Activated naive CD4-positive, alpha-beta T cell treated with anti-CD3 and anti-CD28 coated beads for 36 hours (primary cell): Measurements from ENCODE around the gene PCDH9. TPM values are rescaled to one million over a fixed set of nuclear protein-coding genes. Genes with fewer than 3 reads are reported as not detected.

Source experiments
- CTCF ChIA-PET: fragments of 350-600 bp; sonication (Branson Sonifier 250); formaldehyde crosslinking; loops from one replicate; lab custom pipeline; 2021; ENCODE audit warnings: antibody characterized with exemption; lab: Charles Lee
- DNase-seq: peaks from one replicate; pipeline ENCODE4 v3.0.0-alpha.2; 2020
- H3K27ac Mint-ChIP-seq: one replicate; pipeline ENCODE4 v1.8.0; 2021; ENCODE audit warnings: mild to moderate bottlenecking, mixed read lengths
- H3K27me3 Mint-ChIP-seq: one replicate; pipeline ENCODE4 v1.8.0; 2021; ENCODE audit warnings: low read depth, mixed read lengths
- H3K36me3 Mint-ChIP-seq: one replicate; pipeline ENCODE4 v1.8.0; 2021; ENCODE audit warnings: low read depth, mixed read lengths
- H3K4me1 Mint-ChIP-seq: one replicate; pipeline ENCODE4 v1.8.0; 2021; ENCODE audit warnings: low read depth, mixed read lengths
- H3K4me3 Mint-ChIP-seq: one replicate; pipeline ENCODE4 v1.8.0; 2021; ENCODE audit warnings: mild to moderate bottlenecking, moderate library complexity, mixed read lengths
- H3K9me3 Mint-ChIP-seq: one replicate; pipeline ENCODE4 v1.8.0; 2021; ENCODE audit warnings: mixed read lengths
- intact Hi-C: fragments of 100-400 bp; cut with micrococcal nuclease; formaldehyde crosslinking; loops from one replicate; pipeline ENCODE4 v1.15.1; 2023
- total RNA-seq, 2 experiments: library from RNA; stranded (reverse); gene quantifications; one replicate each; pipeline ENCODE4 v1.2.3, GENCODE V29; 2021

The PCDH9 gene
- total RNA-seq, 2 experiments from 2014 or later, result 0.10 to 0.15 TPM

DNA sequence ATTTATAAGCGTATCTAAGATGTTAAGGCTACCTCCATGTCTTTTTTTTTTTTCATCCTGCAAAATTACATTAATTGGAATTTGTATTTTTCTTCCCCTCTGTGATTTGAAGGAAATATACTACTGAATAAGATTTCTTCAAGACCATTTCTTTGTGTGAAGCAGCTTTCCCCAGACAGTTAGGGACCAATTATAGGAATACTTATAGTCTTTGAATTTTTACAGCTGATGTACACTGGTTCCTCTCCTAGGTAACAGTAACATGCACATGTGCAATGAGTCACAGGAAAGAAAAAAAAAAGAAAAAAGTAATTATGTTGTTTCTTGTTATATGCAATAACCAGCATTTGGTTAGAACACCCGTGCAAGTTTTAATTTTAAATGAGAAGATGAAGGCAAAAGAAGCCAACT is 82.0 kb downstream of the PCDH9 start:
- no peaks in the 10 kb centered on the region for H3K4me1 Mint-ChIP-seq
- intact Hi-C loops, result no loop called here
- no peaks in the 10 kb centered on the region for H3K36me3 Mint-ChIP-seq
- CTCF ChIA-PET, result no interaction called here
- DNase-seq, result no peak
- no peaks in the 10 kb centered on the region for H3K9me3 Mint-ChIP-seq
- H3K4me3 Mint-ChIP-seq, result no peak overlapping the region
- H3K27me3 Mint-ChIP-seq, result no peaks in the 10 kb centered on the region
- no peak overlapping the region for H3K27ac Mint-ChIP-seq

DNA sequence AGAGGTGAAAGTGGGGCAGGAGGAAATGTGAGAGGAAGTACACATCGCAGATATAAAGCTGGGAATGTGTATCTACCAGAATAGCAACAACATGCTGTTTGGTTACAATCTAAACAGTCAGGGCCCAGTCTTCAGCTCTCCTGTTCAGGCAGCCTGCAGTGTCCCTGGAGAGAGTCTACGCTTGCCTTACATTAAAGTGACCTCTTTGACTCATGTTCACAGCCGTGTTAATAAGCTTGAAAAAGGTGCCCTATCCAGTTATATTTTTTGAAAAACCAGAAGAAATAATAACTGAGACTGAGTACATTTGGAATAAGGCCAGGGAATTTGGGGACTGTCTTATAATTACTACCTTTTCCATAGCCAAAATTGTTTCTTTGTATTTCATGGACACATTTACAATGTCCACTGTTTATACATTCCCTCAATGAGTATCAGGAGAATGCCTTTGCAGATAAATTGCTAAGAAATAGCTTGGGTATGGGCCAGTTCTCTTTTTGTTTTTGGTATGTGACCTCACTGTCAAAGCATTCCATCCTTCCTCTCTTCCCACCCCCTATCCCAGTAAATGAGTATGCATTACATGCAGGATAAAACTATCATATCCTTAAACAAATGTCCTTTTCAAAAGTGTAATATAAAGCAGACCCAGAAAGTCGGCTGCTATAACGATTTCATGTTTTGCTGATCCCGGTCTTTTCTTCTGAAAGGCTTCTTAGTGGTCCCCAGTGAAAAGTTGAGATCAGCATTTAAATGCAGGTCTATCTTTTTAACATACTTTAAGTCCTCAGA is 82.6 kb downstream of the PCDH9 start:
- no peak overlapping the region for H3K4me3 Mint-ChIP-seq
- intact Hi-C loops, result no loop called here
- DNase-seq, result no peak
- no peaks in the 10 kb centered on the region for H3K36me3 Mint-ChIP-seq
- H3K9me3 Mint-ChIP-seq, result no peaks in the 10 kb centered on the region
- CTCF ChIA-PET, result no interaction called here
- no peaks in the 10 kb centered on the region for H3K27me3 Mint-ChIP-seq
- H3K27ac Mint-ChIP-seq, result no peak overlapping the region
- no peaks in the 10 kb centered on the region for H3K4me1 Mint-ChIP-seq

DNA sequence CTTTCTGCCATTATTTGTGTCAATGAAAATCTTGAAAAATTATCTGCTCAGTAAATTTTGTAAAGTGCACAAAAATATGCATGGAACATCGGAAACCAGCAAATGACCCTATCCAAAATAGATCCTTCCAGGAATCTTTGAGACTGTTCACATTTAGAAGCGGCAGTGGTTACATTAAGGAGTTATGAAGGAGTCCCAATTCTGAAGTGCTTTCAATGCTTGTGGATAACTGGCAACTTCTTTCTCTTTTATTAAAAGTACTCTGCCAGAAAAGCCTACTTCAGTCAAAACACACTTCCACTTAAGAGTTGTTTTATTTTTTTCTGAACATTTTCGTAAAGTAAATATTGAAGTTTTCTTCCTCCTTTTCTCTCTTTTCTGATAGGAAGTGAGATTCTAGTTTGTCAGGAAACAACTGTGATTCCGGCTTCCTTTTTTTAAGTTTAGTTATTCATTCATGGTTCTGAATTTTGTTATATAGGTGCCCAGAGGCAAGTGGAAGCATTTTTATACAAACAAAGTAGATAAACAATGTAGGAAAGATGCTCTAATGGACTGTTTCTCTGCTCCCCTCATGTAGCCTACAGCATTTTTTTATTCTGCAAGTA is 83.5 kb downstream of the PCDH9 start:
- Mint-ChIP-seq H3K9me3 (no peaks in the 10 kb centered on the region), H3K27me3 (no peaks in the 10 kb centered on the region), H3K27ac (no peak overlapping the region), H3K4me3 (no peak overlapping the region), H3K4me1 (no peaks in the 10 kb centered on the region), H3K36me3 (no peaks in the 10 kb centered on the region)
- no peak for DNase-seq
- intact Hi-C loops, result no loop called here
- CTCF ChIA-PET, result interaction anchor here (0.5 to 1.0 kb wide), 2 partner anchors 87 to 144 kb away, joined by 3 to 4 read pairs; no protein-coding TSS in a partner anchor

DNA sequence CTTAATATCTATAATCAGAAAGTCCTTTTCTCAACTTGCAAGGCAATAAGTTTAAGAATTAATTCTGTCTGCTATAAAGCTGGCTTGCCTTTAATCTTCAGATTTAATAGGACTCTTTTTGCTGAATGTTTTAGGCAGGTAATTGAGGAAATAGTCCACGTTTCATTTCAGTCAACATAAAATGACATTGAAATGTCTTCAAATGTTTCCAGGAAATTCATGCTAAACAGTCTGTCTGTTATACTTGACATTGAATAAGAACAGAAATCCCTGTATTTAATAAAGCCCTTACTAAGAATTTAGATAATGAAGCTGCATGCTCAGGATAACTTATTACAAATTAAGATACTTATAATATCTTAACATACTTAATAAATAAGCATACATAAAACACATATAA is 84.2 kb downstream of the PCDH9 start:
- Mint-ChIP-seq H3K27me3 (no peaks in the 10 kb centered on the region), H3K9me3 (no peaks in the 10 kb centered on the region), H3K36me3 (no peaks in the 10 kb centered on the region), H3K4me1 (no peaks in the 10 kb centered on the region), H3K4me3 (no peak overlapping the region), H3K27ac (no peak overlapping the region)
- CTCF ChIA-PET, result interaction anchor here (1.0 kb wide), 1 partner anchor 87 kb away, joined by 4 read pairs; no protein-coding TSS in a partner anchor
- no peak for DNase-seq
- intact Hi-C loops, result no loop called here

DNA sequence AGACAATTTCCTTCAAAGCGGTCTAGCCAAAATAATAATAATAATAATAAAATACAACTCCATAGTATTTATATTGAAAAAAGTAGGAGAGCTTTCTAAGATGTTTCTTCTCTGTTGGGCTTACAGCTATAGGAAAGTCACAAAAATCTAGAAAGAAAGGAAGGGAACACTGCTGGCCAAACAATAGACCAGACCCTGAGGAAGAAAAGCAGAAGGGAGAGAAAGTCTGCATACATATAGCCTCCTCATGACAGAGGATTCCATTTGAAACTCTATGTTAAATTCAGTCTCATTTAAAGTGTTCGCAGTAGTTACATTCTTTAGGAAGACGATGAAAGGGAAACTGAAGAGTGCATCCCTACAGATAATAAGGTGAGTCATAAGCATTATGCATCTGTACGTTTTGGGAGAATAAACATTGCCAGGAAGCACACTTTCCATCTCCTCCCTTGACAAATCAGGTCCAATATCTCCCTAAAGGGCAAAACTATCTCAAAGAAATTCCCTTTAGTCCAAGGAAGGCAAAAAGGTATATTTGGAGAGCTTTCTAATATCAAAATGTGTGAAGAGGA is 86.5 kb downstream of the PCDH9 start:
- no peaks in the 10 kb centered on the region for H3K4me1 Mint-ChIP-seq
- CTCF ChIA-PET, result no interaction called here
- no peak for DNase-seq
- no peaks in the 10 kb centered on the region for H3K27me3 Mint-ChIP-seq
- H3K9me3 Mint-ChIP-seq, result no peaks in the 10 kb centered on the region
- no peak overlapping the region for H3K27ac Mint-ChIP-seq
- H3K4me3 Mint-ChIP-seq, result no peak overlapping the region
- H3K36me3 Mint-ChIP-seq, result no peaks in the 10 kb centered on the region
- intact Hi-C loops, result no loop called here

DNA sequence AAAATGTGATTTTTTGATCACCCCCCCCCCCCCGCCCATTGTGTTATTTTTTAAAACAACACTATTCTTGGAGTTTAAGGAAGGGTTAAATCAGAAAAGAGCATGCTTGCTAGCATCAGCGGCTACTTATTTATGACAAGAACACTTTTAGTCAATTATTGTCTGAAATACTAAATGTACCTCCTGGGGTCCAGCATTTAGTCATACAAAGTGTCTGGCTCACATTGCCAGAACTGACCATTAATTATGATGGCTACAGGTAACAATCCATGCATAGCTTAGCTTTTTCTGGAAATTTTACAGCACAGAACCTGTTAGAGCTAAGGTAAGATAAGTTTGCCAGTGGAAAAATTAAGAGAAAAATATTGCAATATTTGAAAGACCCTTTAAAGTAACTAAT is 90.1 kb downstream of the PCDH9 start:
- Mint-ChIP-seq H3K27ac (no peak overlapping the region), H3K36me3 (no peaks in the 10 kb centered on the region), H3K4me3 (no peak overlapping the region), H3K4me1 (no peaks in the 10 kb centered on the region), H3K27me3 (no peaks in the 10 kb centered on the region), H3K9me3 (no peaks in the 10 kb centered on the region)
- CTCF ChIA-PET, result no interaction called here
- intact Hi-C loops, result no loop called here
- no peak for DNase-seq

DNA sequence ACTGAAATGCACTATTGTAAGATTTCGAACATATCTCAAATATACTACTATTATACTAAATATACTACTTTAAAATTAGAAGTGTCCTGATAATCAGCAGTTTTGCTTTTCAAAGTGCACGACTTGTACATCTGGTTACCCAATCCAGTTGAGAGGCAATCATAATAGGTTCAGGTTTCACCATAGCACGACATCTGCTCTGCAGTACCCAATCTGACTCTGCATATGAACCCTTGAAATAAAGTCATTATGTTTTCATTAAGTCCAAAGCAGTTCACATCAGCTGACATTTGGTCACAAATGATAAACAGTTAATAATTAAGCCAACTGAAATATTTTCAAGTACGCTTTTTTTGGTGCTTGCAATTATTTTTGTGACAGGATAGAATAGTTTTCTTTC is 90.6 kb downstream of the PCDH9 start:
- Mint-ChIP-seq H3K4me1 (no peaks in the 10 kb centered on the region), H3K27ac (no peak overlapping the region), H3K27me3 (no peaks in the 10 kb centered on the region), H3K9me3 (no peaks in the 10 kb centered on the region), H3K4me3 (no peak overlapping the region), H3K36me3 (no peaks in the 10 kb centered on the region)
- DNase-seq, result no peak
- CTCF ChIA-PET, result no interaction called here
- intact Hi-C loops, result no loop called here

DNA sequence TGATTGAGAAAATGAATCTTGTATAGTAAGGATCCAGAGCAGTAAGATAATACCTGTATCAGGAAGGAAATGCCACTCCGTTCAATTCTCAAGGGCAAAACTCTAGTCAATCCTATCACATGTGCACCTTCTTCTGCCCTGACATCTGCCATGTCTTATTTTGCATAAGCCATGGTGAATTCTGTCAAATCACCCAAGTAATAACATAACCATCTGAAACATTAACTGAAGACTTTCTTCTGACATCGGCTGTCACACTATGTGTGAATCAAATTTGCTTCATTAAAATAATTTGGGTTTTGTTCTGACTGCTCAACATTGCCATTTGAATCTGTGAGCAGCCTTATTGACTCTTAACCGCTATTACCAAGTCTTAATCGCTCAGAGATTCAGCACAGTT is 91.2 kb downstream of the PCDH9 start:
- no peak for DNase-seq
- intact Hi-C loops, result no loop called here
- no peaks in the 10 kb centered on the region for H3K27me3 Mint-ChIP-seq
- H3K27ac Mint-ChIP-seq, result no peak overlapping the region
- no peaks in the 10 kb centered on the region for H3K36me3 Mint-ChIP-seq
- H3K9me3 Mint-ChIP-seq, result no peaks in the 10 kb centered on the region
- CTCF ChIA-PET, result no interaction called here
- H3K4me1 Mint-ChIP-seq, result no peaks in the 10 kb centered on the region
- no peak overlapping the region for H3K4me3 Mint-ChIP-seq

DNA sequence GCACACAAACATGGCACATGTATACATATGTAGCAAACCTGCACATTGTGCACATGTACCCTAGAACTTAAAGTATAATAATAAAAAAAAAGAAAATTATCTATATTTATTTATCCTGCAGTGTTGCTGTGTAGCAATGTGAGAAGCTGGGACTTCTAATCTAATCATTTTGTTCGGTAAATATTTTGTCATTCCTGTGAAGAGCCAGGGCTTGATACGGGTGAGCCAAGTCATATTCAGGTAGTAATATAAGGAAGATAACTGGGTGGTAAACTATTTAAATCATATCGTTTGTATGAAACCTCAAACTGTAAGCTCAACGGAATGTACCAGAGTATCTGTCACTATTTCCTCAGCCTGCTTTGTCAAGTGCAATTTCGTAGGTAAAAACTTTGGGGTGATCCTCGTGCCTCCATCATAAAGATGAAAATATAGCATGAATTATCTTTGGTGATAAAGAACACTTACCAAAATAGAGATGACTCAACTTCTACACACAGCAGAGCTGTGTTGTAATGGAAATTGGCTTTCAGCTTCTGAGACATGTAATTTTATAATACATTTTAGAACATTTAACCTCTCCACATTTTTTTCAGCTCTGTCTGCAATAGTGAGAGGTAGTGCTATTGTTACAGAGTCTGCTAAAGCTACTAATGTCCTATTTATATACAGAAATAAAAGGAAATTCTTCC is 92.9 kb downstream of the PCDH9 start:
- Mint-ChIP-seq H3K4me1 (peaks cover under 1% of the 10 kb centered on the region), H3K4me3 (no peak overlapping the region), H3K9me3 (no peaks in the 10 kb centered on the region), H3K27ac (no peak overlapping the region), H3K36me3 (no peaks in the 10 kb centered on the region), H3K27me3 (no peaks in the 10 kb centered on the region)
- CTCF ChIA-PET, result no interaction called here
- intact Hi-C loops, result no loop called here
- DNase-seq, result no peak

DNA sequence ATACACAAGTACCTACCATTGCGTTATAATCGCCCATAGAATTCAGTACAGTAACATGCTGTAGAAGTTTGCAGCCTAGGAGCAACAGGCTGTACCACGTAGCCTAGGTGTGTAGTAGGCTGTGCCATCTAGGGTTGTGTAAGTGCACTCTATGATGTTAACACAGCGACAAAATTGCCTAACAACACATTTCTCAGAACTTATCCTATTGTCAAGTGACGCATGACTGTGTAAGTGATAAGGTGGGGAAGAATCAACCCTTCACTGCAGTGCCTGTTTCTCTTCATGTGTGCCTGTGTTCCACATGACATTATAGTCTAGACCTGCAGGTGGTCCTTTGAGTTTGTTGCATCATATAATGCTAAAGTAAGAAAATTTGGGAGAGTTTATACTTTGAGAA is 94.0 kb downstream of the PCDH9 start:
- Mint-ChIP-seq H3K27me3 (no peaks in the 10 kb centered on the region), H3K36me3 (no peaks in the 10 kb centered on the region), H3K27ac (no peak overlapping the region), H3K9me3 (no peaks in the 10 kb centered on the region), H3K4me1 (peaks cover 2% of the 10 kb centered on the region), H3K4me3 (no peak overlapping the region)
- intact Hi-C loops, result no loop called here
- CTCF ChIA-PET, result no interaction called here
- no peak for DNase-seq

DNA sequence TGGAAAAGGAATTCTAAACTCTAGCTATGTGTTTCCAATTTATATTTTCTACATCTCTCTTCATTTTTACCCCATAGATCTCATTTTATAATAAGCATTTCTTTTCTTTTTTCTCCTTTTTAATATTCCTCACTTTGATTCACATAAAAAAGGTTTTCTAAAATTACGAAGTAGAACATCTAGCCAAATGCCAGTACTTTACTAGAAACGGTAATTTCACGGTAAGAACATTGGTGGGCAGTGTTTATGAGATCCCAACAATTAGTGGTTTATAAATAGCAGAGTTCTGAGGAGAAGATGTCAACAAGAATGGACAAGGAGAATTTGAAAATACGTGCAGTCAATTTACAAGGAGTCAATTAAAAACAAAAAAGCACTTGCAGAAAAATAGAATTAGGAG is 94.8 kb downstream of the PCDH9 start:
- H3K27me3 Mint-ChIP-seq, result no peaks in the 10 kb centered on the region
- no peak for DNase-seq
- H3K9me3 Mint-ChIP-seq, result no peaks in the 10 kb centered on the region
- H3K27ac Mint-ChIP-seq, result no peak overlapping the region
- intact Hi-C loops, result no loop called here
- H3K4me3 Mint-ChIP-seq, result no peak overlapping the region
- CTCF ChIA-PET, result no interaction called here
- peaks cover 2% of the 10 kb centered on the region for H3K4me1 Mint-ChIP-seq
- no peaks in the 10 kb centered on the region for H3K36me3 Mint-ChIP-seq

DNA sequence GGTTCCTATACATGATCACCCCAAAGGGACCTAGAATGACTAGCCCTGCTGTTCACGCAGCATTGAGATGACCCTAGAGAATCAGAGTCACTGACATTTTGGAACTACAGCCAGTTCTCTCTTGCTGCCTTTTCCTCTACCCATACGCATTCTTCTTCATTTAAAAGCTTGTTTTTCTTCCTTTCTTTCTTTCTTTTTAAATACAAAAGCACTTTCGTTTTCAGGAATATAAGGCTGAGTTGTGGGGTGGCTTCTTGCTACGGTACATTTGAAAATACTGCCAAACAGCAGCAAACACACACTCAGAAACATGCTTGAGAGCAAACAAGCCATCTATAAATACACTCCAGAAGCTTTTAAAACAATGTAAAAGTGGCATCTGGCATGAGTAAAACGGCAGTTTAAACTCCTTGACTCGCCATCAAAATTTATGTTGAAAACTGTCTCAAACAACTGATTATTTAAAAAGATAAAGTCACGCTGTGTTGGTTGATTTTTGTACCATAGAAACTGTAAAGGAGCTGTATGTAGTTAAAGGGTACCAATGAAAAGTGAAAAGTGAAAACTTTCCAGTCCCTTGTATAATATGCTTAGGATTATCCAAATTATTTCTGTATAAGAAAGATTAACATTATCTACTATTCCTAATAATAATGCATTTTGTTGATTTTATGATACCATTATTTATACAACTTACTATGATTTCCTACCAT is 95.6 kb downstream of the PCDH9 start:
- H3K4me1 Mint-ChIP-seq, result peaks cover 2% of the 10 kb centered on the region
- DNase-seq, result no peak
- H3K36me3 Mint-ChIP-seq, result no peaks in the 10 kb centered on the region
- H3K27me3 Mint-ChIP-seq, result no peaks in the 10 kb centered on the region
- CTCF ChIA-PET, result no interaction called here
- intact Hi-C loops, result no loop called here
- H3K4me3 Mint-ChIP-seq, result no peak overlapping the region
- no peak overlapping the region for H3K27ac Mint-ChIP-seq
- H3K9me3 Mint-ChIP-seq, result no peaks in the 10 kb centered on the region
